Neuronal stem cell (in vitro differentiated cells): ENCODE measurements around the gene GRM7.

Experiments used
- DNase-seq: peaks from one replicate; pipeline ENCODE4 v3.0.0-alpha.2; 2013; ENCODE audit warnings: low spot score
- H2AFZ ChIP-seq: one replicate; pipeline ENCODE4 v1.6.1; 2013; ENCODE audit warnings: mild to moderate bottlenecking, low read length, inconsistent platforms
- H2AK5ac ChIP-seq: 2 replicates; pipeline ENCODE4 v1.6.1; 2013; ENCODE audit warnings: low read depth, mild to moderate bottlenecking, inconsistent platforms, low read length, moderate library complexity, mixed read lengths
- H2BK120ac ChIP-seq: 2 replicates; pipeline ENCODE4 v1.6.1; 2013; ENCODE audit warnings: low read depth, mild to moderate bottlenecking, inconsistent platforms, low read length, moderate library complexity, mixed read lengths
- H2BK12ac ChIP-seq: one replicate; pipeline ENCODE4 v1.6.1; 2013; ENCODE audit warnings: low read length, inconsistent platforms
- H2BK15ac ChIP-seq: 2 replicates; pipeline ENCODE4 v1.6.1; 2013; ENCODE audit warnings: mild to moderate bottlenecking, low read length, inconsistent platforms, mixed read lengths
- H2BK5ac ChIP-seq: one replicate; pipeline ENCODE4 v1.6.1; 2013; ENCODE audit warnings: inconsistent platforms, mild to moderate bottlenecking, low read length, moderate library complexity
- H3K14ac ChIP-seq: one replicate; pipeline ENCODE4 v1.6.1; 2013; ENCODE audit warnings: low read length, inconsistent platforms
- H3K18ac ChIP-seq: 2 replicates; pipeline ENCODE4 v1.6.1; 2013; ENCODE audit warnings: low read length, inconsistent platforms
- H3K23ac ChIP-seq: 2 replicates; pipeline ENCODE4 v1.6.1; 2013; ENCODE audit warnings: low read depth, mild to moderate bottlenecking, mixed read lengths, low read length, inconsistent platforms; ENCODE audit not compliant: poor library complexity
- H3K27ac ChIP-seq: replicated peaks from 3 replicates; pipeline ENCODE4 v1.5.1; 2013; ENCODE audit warnings: low read length, inconsistent platforms
- H3K27me3 ChIP-seq, 3 experiments: 2 replicates each; pipeline ENCODE4 v1.6.1; 2013; ENCODE audit warnings: low read length in 3 of 3, mild to moderate bottlenecking in 2 of 3, inconsistent platforms in 1 of 3, low read depth in 1 of 3, mixed read lengths in 1 of 3, moderate library complexity in 1 of 3; ENCODE audit not compliant: control insufficient read depth in 3 of 3, insufficient read depth in 3 of 3
- H3K36me3 ChIP-seq, 2 donors: replicated peaks in 1 of 2; 2 replicates each; pipeline ENCODE4 v1.6.1; 2013; ENCODE audit warnings: low read length in 2 of 2; ENCODE audit not compliant: control insufficient read depth in 2 of 2, insufficient read depth in 2 of 2
- H3K4ac ChIP-seq: 2 replicates; pipeline ENCODE4 v1.6.1; 2013; ENCODE audit warnings: inconsistent platforms, mild to moderate bottlenecking, low read length, moderate library complexity
- H3K4me1 ChIP-seq, 2 donors: 1 replicate in 1 of 2; 2 replicates in 1 of 2; pipeline ENCODE4 v1.6.1; 2013; ENCODE audit warnings: low read length in 2 of 2, low read depth in 1 of 2; ENCODE audit not compliant: control insufficient read depth in 2 of 2, insufficient read depth in 1 of 2
- H3K4me2 ChIP-seq: one replicate; pipeline ENCODE4 v1.6.1; 2013; ENCODE audit warnings: mild to moderate bottlenecking, low read length, inconsistent platforms; ENCODE audit not compliant: insufficient read depth, poor library complexity, severe bottlenecking
- H3K4me3 ChIP-seq, 2 donors: 2 replicates each; pipeline ENCODE4 v1.5.1; 2013; ENCODE audit warnings: low read length in 2 of 2, mild to moderate bottlenecking in 2 of 2, inconsistent platforms in 1 of 2, moderate library complexity in 1 of 2
- H3K79me1 ChIP-seq: one replicate; pipeline ENCODE4 v1.6.1; 2013; ENCODE audit warnings: low read depth, mild to moderate bottlenecking, inconsistent platforms, low read length, moderate library complexity
- H3K9ac ChIP-seq: one replicate; pipeline ENCODE4 v1.6.1; 2013; ENCODE audit warnings: mild to moderate bottlenecking, low read depth, low read length, inconsistent platforms; ENCODE audit not compliant: poor library complexity
- H3K9me3 ChIP-seq, 2 donors: replicated peaks in 1 of 2; 2 replicates each; pipeline versions ENCODE3 to v1.6.1; 2013; ENCODE audit warnings: low read length in 2 of 2, mild to moderate bottlenecking in 2 of 2, inconsistent platforms in 1 of 2, low read depth in 1 of 2, mixed read lengths in 1 of 2, moderate library complexity in 1 of 2; ENCODE audit not compliant: control insufficient read depth in 2 of 2, insufficient read depth in 1 of 2
- H4K8ac ChIP-seq: one replicate; pipeline ENCODE4 v1.6.1; 2013; ENCODE audit warnings: low read depth, mild to moderate bottlenecking, inconsistent platforms, low read length, moderate library complexity
- H4K91ac ChIP-seq: one replicate; pipeline ENCODE4 v1.6.1; 2013; ENCODE audit warnings: low read length, low read depth, mild to moderate bottlenecking, inconsistent platforms; ENCODE audit not compliant: poor library complexity
- WGBS, 2 donors: extraction: QIAGEN DNeasy Blood & Tissue Kit; methylation state at CpG; one replicate each; pipeline ENCODE4 v1.1.7; 2013; ENCODE audit warnings: missing lambda C conversion rate in 2 of 2, mixed read lengths in 1 of 2; ENCODE audit not compliant: insufficient read length in 2 of 2, insufficient replicate concordance in 1 of 2; ENCODE audit errors: extremely low coverage in 2 of 2; 5-methylcytosine and 5-hydroxymethylcytosine counted together

The GRM7 gene

GRCh38 chr3:7484636-7485035 lies 623.7 kb downstream of the GRM7 start:
- Histone ChIP-seq H3K23ac (no peak overlapping the region), H2BK15ac (no peak overlapping the region), H3K27ac (peak overlapping the region; percentile 28), H2BK12ac (no peak overlapping the region), H2BK120ac (no peak overlapping the region), H3K27me3 (no peaks in the 10 kb centered on the region), H2AK5ac (no peak overlapping the region), H3K36me3 (no peaks in the 10 kb centered on the region), H3K9me3 (peaks cover 0 to 7% of the 10 kb centered on the region in 2 donors), H2AFZ (no peak overlapping the region), H2BK5ac (no peak overlapping the region), H4K8ac (no peak overlapping the region), H3K4me3 (no peak overlapping the region), H3K18ac (no peak overlapping the region), H3K79me1 (peaks cover 2% of the 10 kb centered on the region), H3K14ac (no peak overlapping the region), H3K4ac (no peak overlapping the region), H4K91ac (no peak overlapping the region), H3K9ac (no peak overlapping the region), H3K4me2 (no peak overlapping the region), H3K4me1 (peaks cover 0 to 5% of the 10 kb centered on the region in 2 donors)
- no peak for DNase-seq
- WGBS, 2 donors = no CpG with 5 or more reads among the region's 1 CpG

GRCh38 chr3:7487763-7488162 lies 626.8 kb downstream of the GRM7 start:
- no CpG with 5 or more reads among the region's 1 CpG for WGBS, 2 donors
- Histone ChIP-seq H2BK15ac (no peak overlapping the region), H3K4me1 (peaks cover 0 to 4% of the 10 kb centered on the region in 2 donors)

GRCh38 chr3:7489417-7489816 lies 628.5 kb downstream of the GRM7 start:
- Histone ChIP-seq H3K23ac (no peak overlapping the region), H3K9me3 (peaks cover 0 to 7% of the 10 kb centered on the region in 2 donors), H3K4ac (no peak overlapping the region), H4K8ac (no peak overlapping the region), H3K27me3 (no peaks in the 10 kb centered on the region), H3K27ac (no peak overlapping the region), H3K14ac (no peak overlapping the region), H2BK12ac (no peak overlapping the region), H3K4me1 (peaks cover 0 to 1% of the 10 kb centered on the region in 2 donors), H2BK15ac (no peak overlapping the region), H4K91ac (no peak overlapping the region), H3K79me1 (peaks cover 2% of the 10 kb centered on the region), H3K4me3 (no peak overlapping the region), H2AK5ac (no peak overlapping the region), H2BK120ac (no peak overlapping the region), H3K9ac (no peak overlapping the region), H3K36me3 (no peaks in the 10 kb centered on the region), H2AFZ (no peak overlapping the region), H3K4me2 (no peak overlapping the region), H2BK5ac (no peak overlapping the region), H3K18ac (no peak overlapping the region)
- WGBS, 2 donors = no CpG with 5 or more reads among the region's 2 CpGs
- DNase-seq = no peak

More at GRCh38 chr3:7487763-7488162, 626.8 kb downstream of the GRM7 start:
- H2BK5ac ChIP-seq = no peak overlapping the region
- no peaks in the 10 kb centered on the region for H3K27me3 ChIP-seq
- peak overlapping the region; percentile 92 for H4K8ac ChIP-seq
- H3K4me3 ChIP-seq = peak overlapping the region in 1 of 2 donors; percentile 50
- no peak overlapping the region for H3K14ac ChIP-seq
- H3K9ac ChIP-seq = no peak overlapping the region
- DNase-seq = no peak
- no peak overlapping the region for H3K23ac ChIP-seq
- H3K79me1 ChIP-seq = peaks cover 2% of the 10 kb centered on the region
- H3K27ac ChIP-seq = no peak overlapping the region
- no peak overlapping the region for H2AK5ac ChIP-seq
- H3K36me3 ChIP-seq = no peaks in the 10 kb centered on the region
- H3K4ac ChIP-seq = no peak overlapping the region
- H4K91ac ChIP-seq = no peak overlapping the region
- H2BK120ac ChIP-seq = no peak overlapping the region
- no peak overlapping the region for H2AFZ ChIP-seq
- H2BK12ac ChIP-seq = no peak overlapping the region
- H3K18ac ChIP-seq = no peak overlapping the region
- H3K4me2 ChIP-seq = no peak overlapping the region
- H3K9me3 ChIP-seq = peaks cover 0 to 7% of the 10 kb centered on the region in 2 donors

GRCh38 chr3:7498715-7499114 lies 637.8 kb downstream of the GRM7 start:
- Histone ChIP-seq H3K36me3 (no peaks in the 10 kb centered on the region), H3K18ac (no peak overlapping the region), H4K91ac (no peak overlapping the region), H4K8ac (no peak overlapping the region), H3K9ac (no peak overlapping the region), H2BK15ac (no peak overlapping the region), H3K4me1 (no peaks in the 10 kb centered on the region), H3K9me3 (peaks cover 0 to 2% of the 10 kb centered on the region in 2 donors), H3K23ac (no peak overlapping the region), H2BK120ac (no peak overlapping the region), H3K79me1 (no peaks in the 10 kb centered on the region), H2AFZ (no peak overlapping the region), H2BK12ac (no peak overlapping the region), H2BK5ac (no peak overlapping the region), H3K4me3 (no peak overlapping the region), H3K4me2 (no peak overlapping the region), H3K14ac (no peak overlapping the region), H3K27me3 (no peaks in the 10 kb centered on the region), H2AK5ac (no peak overlapping the region), H3K27ac (no peak overlapping the region), H3K4ac (no peak overlapping the region)
- no CpG with 5 or more reads among the region's 3 CpGs for WGBS, 2 donors
- no peak for DNase-seq
